ENCODE measurements around the gene PMEL.
"Not testable (repeated sequence)": the region's sequence is repeated elsewhere in the genome, so short reads cannot be mapped to it uniquely, and the experiment has no call there.

The PMEL gene

GRCh38 chr12:55942055-55942454 is 23.8 kb downstream of the PMEL start:
- DNase-seq (ENCODE audit: low read depth), result no peak

DNA sequence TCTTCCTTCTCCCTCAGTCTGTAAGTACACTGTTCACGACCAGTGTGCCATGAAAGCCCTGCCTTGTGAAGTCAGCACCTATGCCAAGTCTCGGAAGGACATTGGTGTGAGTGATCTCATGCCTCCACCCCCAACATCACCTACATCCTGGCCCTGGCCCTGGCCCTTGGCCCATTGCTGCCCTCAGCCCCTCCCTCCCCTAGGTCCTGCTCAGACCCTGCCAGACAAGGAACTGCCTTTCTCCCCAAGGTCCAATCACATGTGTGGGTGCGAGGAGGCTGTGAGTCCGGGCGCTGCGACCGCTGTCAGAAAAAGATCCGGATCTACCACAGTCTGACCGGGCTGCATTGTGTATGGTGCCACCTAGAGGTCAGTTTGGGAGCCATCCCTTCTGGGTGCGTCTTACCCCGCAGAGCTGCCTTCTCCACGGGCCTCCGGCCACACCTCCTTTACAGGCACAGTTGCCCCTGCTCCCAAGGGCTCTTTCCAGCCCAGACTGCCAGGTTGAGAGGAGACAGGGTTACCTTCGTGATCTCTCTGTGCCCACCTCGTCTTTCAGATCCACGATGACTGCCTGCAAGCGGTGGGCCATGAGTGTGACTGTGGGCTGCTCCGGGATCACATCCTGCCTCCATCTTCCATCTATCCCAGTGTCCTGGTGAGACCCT is 25.6 kb downstream of the PMEL start:
- no peak for DNase-seq (ENCODE audit: low read depth)

DNA sequence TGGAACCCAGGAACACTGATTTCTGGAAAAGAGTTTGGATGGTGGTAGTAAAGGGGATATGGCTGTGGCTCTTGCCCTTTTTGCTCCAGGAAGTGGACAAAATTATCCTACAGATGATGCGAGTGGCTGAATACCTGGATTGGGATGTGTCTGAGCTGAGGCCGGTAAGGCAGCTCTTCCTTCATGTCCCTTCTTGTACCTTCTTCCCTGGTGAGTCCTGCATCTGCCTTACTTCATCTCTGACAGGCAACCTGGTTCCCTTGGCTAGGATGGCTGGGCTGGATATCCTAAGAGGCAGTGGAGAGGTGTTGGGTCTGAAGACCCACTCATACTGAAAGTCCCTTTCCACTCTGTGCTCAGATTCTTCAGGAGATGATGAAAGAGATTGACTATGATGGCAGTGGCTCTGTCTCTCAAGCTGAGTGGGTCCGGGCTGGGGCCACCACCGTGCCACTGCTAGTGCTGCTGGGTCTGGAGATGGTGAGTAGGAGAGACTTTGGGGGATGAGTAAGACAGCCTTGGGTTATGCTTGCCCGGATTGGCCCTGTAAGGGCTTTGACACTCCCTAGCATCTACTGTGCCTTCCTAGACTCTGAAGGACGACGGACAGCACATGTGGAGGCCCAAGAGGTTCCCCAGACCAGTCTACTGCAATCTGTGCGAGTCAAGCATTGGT is 26.9 kb downstream of the PMEL start:
- DNase-seq (ENCODE audit: low read depth), result no peak

GRCh38 chr12:55937981-55938380 is 27.9 kb downstream of the PMEL start:
- no peak for DNase-seq (ENCODE audit: low read depth)

DNA sequence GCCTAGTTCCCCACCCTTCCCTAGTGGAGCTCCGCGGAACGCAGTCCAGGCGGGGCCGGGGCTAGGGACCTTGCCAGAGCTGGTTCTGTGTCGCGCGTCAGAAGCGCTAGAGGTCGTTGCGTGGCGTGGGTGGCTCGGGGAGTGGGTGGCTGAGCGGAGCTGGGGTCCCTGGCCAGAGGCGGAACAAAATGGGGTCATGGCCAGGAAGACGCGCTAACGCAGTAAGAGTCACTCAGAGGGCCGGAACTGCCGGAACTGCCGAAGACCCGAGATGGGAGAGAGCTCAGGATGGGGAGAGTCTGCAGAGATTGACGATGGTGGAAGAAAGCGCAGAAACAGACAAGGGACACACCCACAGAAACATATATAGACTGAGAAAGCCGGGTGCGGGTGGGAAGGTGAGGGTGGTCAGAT is 30.1 kb downstream of the PMEL start:
- no peak for DNase-seq (ENCODE audit: low read depth)

DNA sequence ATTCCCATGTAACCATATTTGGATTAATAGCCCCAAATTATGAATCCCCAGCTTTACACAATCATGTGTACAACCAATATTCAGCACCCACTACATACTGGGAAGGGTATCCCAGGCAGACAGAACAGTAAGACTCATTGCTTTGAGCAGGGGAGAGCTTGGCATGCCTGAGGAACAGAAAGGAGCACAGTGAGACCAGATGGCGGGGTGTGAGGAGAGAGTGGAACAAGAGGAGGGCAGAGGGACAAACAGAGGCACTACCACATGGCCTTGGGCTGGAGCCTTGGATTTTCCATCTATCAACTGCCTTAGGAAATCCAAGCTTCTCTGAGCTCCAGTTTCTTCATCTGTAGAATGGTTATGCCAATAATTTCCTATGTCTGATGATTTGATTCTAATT is 31.1 kb downstream of the PMEL start:
- no peak for DNase-seq (ENCODE audit: low read depth)

- no peak for DNase-seq (ENCODE audit: low read depth)
Measured at GRCh38 chr12:55933799-55934742, 31.8 kb downstream of the PMEL start.

- DNase-seq (ENCODE audit: low read depth), result no peak
Measured at GRCh38 chr12:55933169-55933798, 32.6 kb downstream of the PMEL start.

DNA sequence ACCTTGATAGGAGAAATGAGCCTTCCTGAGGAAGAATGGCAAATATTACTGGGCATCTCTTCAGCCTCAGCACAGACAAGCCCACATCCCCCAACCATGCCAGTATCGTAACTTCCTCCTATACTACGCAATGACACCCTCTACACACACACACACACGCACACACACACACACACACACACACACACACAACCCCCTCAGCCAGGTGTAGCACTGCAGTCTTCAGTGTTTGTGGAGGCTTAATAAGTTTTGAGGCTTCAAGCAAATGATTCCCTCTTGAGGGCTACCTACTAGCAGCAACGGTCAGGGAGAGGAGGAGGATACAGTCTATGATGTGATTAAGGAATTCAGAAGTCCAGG is 33.3 kb downstream of the PMEL start:
- DNase-seq (ENCODE audit: low read depth), result no peak

- no peak for DNase-seq (ENCODE audit: low read depth)
Measured at GRCh38 chr12:55931780-55932550, 33.9 kb downstream of the PMEL start.

DNA sequence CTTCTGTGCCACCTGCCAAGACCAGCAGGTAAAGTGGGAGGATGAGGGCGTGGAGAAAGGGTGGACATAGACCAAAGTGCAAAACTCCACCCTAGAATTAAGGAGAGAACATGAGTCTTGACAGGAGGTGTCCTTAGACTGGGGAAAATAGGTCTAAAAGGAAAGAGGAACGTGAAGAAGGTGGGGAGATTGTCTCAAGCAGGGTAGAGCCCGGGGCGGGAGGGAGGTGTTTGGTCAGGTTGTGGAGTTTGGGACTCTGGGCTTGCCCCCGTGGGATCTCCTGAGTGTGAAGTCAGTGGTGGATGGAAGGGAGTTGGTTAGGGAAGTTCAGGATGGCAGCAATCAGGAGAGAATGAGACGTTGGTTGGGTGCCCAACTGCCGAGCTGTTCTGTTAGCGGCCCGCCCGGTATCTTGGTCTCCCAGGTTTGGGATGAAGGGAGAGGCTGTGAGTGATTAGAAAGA is 34.5 kb downstream of the PMEL start:
- no peak for DNase-seq (ENCODE audit: low read depth)

- DNase-seq (ENCODE audit: low read depth), result peak; percentile 48
Measured at GRCh38 chr12:55930771-55931316, 35.0 kb downstream of the PMEL start, which contains the start of gene DGKA. DGKA (plus strand) TSS chr12:55931162; CDS start chr12:55936504, 5,342 bp downstream.

DNA sequence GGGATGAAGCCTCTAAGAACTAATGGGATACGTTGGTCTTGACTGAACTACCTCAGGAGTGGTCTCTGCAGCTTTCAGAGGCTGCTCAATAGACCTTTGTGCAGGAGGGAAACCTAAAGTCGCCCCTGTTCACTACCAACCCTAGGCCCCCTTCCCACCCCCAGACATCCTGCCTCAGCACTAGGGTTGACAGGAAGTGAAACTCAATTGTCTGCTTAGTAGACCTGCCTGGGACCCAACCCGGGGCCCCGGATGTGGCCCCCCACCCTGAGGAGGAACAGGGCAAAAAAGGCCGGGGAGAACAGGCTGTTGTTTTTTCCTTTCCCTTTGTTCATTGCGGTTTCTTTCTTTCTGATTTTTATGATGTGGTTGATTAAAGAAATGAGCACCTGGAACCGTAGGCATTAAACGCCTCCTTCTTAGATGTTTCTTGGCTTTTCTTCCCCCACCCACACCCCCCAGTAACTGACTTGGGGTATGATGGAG is 36.5 kb downstream of the PMEL start:
- DNase-seq (ENCODE audit: low read depth), result no peak

DNA sequence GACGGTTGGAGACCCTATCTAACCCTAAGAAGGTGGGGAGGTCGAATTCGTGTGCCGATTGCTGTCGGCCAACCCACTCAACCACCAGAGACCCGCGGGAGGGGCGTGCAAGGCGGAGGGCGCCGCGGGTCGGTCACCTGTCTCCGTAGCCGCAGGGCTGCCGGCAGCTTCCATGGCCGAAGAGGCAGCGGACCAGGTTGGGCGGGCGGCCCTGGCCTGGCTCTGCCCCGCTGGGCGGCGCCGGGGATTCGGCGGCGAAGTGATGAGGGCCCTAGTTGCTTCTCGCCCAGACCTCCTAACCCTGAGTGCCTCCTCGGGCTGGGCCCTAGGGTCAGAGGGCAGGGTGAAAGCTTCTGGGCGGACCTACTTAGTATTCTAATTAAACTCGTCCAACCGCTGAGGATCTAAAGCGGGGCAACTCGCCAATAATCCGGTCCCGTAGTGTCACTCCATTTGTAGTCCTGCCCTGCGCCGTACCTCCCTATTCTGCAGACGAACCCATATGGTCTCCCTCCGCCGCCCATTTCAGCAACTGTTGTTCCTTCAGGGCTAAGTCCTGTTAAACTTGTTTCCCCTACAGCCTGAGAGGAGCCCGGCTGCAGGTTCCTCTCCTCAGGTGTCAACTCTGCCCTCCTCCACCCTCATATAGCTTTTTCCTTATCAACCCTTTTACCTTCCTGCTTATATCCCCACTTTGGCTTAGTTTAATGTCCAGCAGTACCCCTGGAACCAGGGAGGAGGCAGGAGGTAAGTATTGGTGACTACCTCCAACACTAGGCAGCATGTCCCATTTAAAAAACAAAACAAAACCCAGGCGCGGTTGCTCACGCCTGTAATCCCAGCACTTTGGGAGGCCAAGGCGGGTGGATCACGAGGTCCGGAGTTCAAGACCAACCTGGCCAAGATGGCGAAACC is 38.0 kb downstream of the PMEL start, which contains the start of gene PYM1:
PYM1 (minus strand) TSS at position 307 of the 915 bp plus-strand sequence; CDS start at position 174, 133 bp downstream.
- DNase-seq (ENCODE audit: low read depth), result no peak

GRCh38 chr12:55926738-55927587 is 38.9 kb downstream of the PMEL start:
- peak; percentile 65 for DNase-seq (ENCODE audit: low read depth)

- no peak for DNase-seq (ENCODE audit: low read depth)
Measured at GRCh38 chr12:55925870-55926737, 39.7 kb downstream of the PMEL start.

GRCh38 chr12:55925371-55925770 is 40.5 kb downstream of the PMEL start:
- DNase-seq (ENCODE audit: low read depth), result no peak

GRCh38 chr12:55923648-55924047 is 42.2 kb downstream of the PMEL start:
- DNase-seq (ENCODE audit: low read depth), result not testable (repeated sequence)
